Measurements from ENCODE around the gene MYO10.

Gene MYO10

DNA sequence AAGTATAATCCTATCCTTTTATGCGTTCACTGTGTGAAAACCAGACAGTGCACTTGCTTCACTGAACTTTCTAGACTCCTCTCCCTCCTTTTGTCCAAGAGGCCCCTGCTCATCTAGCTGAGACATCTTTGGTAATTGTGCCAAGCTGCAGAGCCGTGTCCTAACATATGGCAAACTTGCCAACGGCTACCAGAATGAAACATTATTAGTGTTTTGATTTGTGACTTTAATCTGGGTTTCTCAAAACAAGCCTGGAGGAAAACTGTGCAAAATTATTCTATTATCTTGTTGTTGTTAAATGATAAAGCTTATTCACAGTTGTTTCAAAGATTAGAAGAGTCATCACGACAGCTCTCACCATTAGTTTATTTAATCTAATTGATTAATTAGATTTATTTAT is 240.3 kb downstream of the MYO10 start:
- DNase-seq, result no peak

DNA sequence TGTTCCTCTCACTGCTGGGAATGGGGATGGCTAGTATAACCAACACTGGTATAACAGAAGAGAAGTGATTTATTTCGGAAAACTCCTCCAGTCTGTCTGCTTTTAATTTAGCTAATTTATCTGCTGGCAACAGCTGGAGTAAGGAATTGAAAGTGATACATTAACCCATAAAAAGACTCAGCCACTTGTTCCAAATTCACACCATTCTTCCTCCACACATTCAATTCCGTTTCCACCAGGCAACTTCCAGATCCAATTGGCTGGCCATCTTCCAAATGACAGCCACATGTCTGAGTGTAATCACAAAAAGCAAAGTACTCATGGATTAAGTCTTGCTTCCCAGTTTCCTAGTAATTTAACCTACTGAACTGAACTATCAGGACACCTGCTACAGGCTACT is 242.2 kb downstream of the MYO10 start:
- DNase-seq, result no peak

DNA sequence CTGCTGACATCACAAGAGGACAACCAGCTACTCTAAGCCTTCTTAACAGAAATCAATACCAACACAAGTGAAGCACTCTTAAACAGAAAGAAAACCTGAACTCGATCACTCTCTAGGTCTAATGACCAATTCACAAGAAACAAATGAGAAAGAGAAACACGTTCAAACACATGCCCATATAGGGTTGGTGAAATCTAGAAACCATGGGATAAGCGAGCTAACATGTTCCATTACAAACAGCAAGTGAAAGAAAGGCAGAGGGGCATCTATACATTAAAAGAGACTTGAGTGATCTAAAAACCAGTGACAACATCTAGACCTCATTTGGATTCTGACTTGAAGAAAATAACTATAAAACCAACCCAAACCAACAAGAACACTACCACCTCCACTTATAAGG is 244.4 kb downstream of the MYO10 start:
- DNase-seq, result no peak

GRCh38 chr5:16690243-16690852 is 245.7 kb downstream of the MYO10 start:
- DNase-seq, result no peak

GRCh38 chr5:16687898-16688297 is 248.2 kb downstream of the MYO10 start:
- no peak for DNase-seq

GRCh38 chr5:16685069-16685468 is 251.0 kb downstream of the MYO10 start:
- DNase-seq, result no peak

DNA sequence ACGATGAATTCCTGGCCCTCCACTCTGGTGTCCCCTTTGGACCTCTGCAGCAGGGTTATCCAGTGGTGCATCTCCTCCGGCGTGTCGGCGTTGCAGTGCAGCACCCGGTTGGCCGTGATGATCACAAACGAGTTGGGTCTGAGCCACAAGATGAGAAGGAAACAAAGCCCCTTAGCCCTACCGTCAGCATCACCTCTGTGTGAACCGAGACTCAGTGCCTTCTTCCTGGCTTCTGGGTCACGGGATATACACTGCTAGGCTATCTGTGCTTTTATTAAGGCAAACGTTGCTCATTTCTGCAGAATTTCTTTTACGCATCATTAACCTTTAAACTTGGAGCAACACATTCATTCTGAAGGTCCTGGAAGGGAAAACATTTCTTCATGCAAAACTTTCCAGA is 254.2 kb downstream of the MYO10 start:
- no peak for DNase-seq

- no peak for DNase-seq
These were observed 256.2 kb downstream of the MYO10 start for GRCh38 chr5:16679863-16680262.

DNA sequence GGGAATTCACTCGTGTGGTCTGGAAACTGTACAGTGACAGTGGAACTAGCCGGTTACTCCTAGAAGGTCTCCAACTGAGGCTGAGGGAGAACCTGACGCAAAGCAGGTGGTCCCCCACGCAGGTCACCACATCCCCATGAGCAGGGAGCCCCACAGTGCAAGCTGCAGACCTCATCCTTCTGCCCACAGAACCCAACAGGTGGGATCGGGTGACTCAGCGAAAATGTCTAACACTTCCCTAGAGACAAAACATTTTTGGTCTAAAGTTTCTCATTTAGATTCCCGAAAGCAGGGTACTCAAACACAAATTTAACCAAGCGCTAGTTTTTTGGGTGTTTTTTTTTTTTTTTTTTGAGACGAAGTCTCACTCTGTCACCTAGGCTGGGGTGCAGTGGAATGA is 256.9 kb downstream of the MYO10 start:
- no peak for DNase-seq

- no peak for DNase-seq
These were observed 260.3 kb downstream of the MYO10 start for GRCh38 chr5:16675806-16676205.

GRCh38 chr5:16674750-16675149 is 261.3 kb downstream of the MYO10 start:
- no peak for DNase-seq

GRCh38 chr5:16673241-16674201 is 262.6 kb downstream of the MYO10 start:
- DNase-seq, result no peak

- no peak for DNase-seq
These were observed 264.9 kb downstream of the MYO10 start for GRCh38 chr5:16671208-16671607.

GRCh38 chr5:16669776-16670175 is 266.3 kb downstream of the MYO10 start:
- DNase-seq, result no peak

DNA sequence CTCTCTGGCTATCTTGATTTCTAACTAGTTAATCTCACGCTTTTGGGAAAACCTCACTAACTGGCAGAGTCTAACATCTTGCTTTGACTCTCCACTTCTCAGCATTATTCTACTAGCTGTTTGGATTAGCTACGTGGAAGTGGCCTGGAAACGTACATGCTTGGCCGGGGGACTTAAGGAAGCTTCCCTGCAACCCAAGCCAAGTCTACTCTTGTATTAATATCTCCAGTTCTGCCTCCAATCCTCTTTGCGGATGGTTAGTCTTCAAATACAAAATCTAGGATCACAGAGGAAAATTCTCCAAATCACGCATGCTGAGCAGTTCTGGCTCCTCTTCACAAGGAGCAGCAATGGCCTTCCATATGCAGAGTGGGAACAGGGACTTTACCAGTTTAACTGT is 267.5 kb downstream of the MYO10 start:
- no peak for DNase-seq

DNA sequence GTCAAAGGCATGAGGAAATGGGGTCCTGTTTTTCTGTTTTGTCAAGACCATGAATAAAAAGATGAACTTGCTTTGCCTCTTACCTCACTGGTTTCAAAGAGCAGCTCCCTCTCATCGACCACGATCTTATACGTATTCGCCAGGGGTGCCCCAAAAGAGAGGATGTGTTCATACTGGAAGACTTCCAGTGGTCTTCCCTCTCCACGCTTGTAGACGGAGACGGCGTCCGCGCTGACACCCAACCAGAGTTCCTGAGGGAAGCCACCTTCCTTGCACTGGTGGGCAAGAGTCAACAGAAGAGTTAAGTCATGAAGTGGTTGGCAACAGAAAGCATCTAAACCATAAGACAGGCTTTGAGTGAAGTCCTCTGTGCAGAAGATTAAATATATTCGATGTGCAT is 267.9 kb downstream of the MYO10 start:
- no peak for DNase-seq

DNA sequence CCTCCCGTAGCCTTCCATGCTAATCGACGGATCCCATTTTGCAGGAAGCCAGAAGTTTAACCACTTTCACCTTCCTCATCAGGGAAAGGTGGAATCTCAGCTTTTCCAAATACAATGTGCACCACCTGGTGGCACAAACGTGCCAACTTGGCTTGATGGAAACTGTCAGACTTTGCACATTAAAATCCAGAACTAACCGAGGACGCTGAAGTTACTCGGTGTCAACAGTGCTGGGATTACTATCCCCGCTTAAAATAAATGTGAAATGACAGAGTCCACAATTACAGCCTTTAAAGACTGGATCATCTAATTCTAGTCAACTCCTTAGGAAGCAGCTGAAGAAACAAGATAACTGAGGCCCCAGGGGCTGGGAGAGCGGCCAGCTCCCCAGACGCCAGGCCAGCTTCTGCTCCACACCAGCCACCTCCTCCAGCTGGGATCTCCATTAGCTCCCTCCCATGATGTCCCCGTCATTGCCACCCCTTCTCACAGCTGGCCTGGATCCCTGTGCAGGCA is 269.1 kb downstream of the MYO10 start:
- no peak for DNase-seq

DNA sequence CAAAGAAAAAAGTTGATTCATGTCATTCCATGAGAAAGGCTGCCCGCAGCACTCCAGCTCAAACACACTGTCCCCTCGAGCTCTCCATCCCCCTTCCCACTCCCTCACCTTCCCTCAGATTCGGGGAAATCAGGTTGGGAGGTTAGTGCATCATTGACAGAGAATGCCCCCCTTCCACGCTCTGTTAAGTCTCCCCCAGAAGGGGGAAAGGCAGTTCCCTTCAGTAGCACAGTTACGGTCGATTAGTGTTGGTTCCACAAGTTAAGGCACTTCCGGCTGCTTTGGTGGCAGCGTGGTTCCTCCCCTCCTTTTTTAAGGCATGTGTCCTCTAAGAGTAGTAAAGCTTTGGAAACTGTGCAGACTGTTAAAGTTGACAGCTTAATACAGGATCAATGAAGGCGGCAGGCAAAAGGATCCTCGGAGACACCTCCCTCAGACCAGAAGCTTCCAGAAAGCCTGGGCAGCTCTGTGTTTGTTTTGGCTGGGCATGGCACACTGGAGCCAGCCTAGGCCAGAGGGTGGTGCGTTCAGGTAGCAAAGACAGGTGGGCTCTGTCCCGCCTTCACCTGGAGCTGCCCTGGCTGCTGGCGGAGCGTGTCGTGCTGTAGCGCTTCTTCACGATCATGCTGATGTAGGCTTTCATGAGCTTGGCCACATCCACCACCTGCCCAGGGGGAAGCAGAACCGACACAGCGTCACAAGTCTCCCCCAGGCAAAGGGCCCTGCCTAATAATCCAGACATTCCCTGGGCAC is 269.8 kb downstream of the MYO10 start:
- DNase-seq, result no peak

GRCh38 chr5:16665601-16666000 is 270.5 kb downstream of the MYO10 start:
- DNase-seq, result no peak

DNA sequence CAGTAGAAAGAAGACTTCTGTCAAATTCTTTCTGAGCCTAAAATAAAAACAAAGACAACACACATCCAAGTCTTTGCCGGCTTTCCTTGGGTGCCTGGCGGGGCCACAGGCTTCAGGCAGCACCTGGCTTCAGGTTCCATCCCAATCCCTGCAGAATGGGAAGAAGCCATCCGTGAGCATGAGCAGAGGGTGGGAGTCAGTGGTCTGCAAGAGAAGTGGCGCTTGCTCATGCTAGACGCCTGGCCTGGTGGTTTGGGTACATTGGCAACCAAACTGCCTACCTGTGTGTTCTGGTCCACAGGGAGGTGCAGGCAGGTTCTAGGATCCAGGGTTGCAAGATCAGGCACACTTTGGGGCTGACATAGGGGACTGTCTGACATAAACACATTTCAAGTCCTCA is 271.7 kb downstream of the MYO10 start:
- DNase-seq, result no peak

- DNase-seq, result no peak
These were observed 272.2 kb downstream of the MYO10 start for GRCh38 chr5:16663840-16664239.

DNA sequence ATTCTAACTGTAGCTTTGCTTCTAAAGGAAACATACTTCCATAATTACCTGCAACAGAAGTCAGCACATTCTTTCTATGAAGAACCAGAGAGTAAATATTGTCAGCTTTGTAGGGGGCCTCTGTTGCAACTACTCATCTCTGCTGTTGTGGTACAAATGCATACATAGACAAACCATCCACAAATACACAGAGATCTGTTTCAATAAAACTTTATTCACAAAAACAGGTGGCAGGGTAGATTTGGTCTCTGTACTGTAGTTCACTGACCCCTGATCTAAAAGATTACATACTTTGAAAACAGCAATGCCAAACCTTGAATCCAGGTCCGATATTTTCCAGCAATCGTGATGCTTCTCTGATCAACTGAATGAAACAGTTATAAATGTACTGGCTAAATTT is 274.4 kb downstream of the MYO10 start:
- DNase-seq, result no peak

DNA sequence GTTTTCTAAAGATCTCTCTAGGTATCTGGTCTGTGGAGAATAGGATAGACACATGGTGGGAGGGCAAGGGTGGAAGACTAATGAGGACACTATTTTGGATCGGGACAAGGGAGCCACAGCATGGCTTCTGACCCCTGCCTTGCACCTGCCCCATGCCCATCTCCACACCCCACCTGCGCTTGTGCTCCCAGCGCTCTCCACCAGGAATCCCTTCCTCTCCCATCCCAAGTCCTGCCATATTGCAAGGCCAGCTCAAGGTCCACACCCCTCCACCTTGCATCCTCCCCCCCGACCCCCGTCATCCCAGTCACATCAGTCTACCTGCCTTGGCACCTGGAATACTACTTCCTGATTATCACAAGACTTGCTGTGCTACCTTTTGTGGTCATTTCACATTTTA is 275.1 kb downstream of the MYO10 start:
- DNase-seq, result no peak

- DNase-seq, result no peak
These were observed 276.6 kb downstream of the MYO10 start for GRCh38 chr5:16659536-16659935.

Measured in NK-92 treated with Interleukin-12 subunit alpha and Interleukin-12 subunit beta, amount 100 ng/mL, for 24 hours (cell line).